ENCODE measurements around the gene ZFP36L2. TPM values are rescaled to one million over a fixed set of nuclear protein-coding genes. Genes with fewer than 3 reads are reported as not detected.

The ZFP36L2 gene
- total RNA-seq, 1 donor from 2014 or later = 98.3 TPM

- TF ChIP-seq CTCF (IDR thresholded peaks at IDR 0.05; ENCODE audit: unreplicated experiment) = no peak
- DNase-seq (ENCODE audit: low spot score in 2 of 2, unreplicated experiment in 2 of 2) = no peak
- no peak overlapping the region for H3K4me3 Mint-ChIP-seq
- H3K9me3 Mint-ChIP-seq = no peaks in the 10 kb centered on the region
- no peaks in the 10 kb centered on the region for H3K27me3 Mint-ChIP-seq (ENCODE audit: low read depth)
- peaks cover 4% of the 10 kb centered on the region for H3K4me1 Mint-ChIP-seq
- H3K27ac Mint-ChIP-seq = peak overlapping the region; percentile 47
- H3K36me3 Mint-ChIP-seq = no peaks in the 10 kb centered on the region
These were observed 42.0 kb downstream of the ZFP36L2 start for GRCh38 chr2:43184339-43184895.

GRCh38 chr2:43183743-43184142 lies 42.7 kb downstream of the ZFP36L2 start:
- H3K27me3 Mint-ChIP-seq (ENCODE audit: low read depth) = no peaks in the 10 kb centered on the region
- no peak overlapping the region for H3K27ac Mint-ChIP-seq
- peaks cover 11% of the 10 kb centered on the region for H3K4me1 Mint-ChIP-seq
- H3K4me3 Mint-ChIP-seq = no peak overlapping the region
- H3K9me3 Mint-ChIP-seq = no peaks in the 10 kb centered on the region
- no peak for DNase-seq (ENCODE audit: low spot score in 2 of 2, unreplicated experiment in 2 of 2)
- TF ChIP-seq CTCF (IDR thresholded peaks at IDR 0.05; ENCODE audit: unreplicated experiment) = no peak
- H3K36me3 Mint-ChIP-seq = no peaks in the 10 kb centered on the region

GRCh38 chr2:43180897-43181296 lies 45.5 kb downstream of the ZFP36L2 start:
- TF ChIP-seq CTCF (IDR thresholded peaks at IDR 0.05; ENCODE audit: unreplicated experiment) = no peak
- Mint-ChIP-seq H3K9me3 (no peaks in the 10 kb centered on the region), H3K27ac (no peak overlapping the region), H3K4me3 (no peak overlapping the region), H3K4me1 (peaks cover 24% of the 10 kb centered on the region), H3K36me3 (no peaks in the 10 kb centered on the region), H3K27me3 (ENCODE audit: low read depth) (no peaks in the 10 kb centered on the region)
- DNase-seq (ENCODE audit: low spot score in 2 of 2, unreplicated experiment in 2 of 2) = no peak

GRCh38 chr2:43179942-43180341 lies 46.5 kb downstream of the ZFP36L2 start:
- DNase-seq (ENCODE audit: low spot score in 2 of 2, unreplicated experiment in 2 of 2) = no peak
- Mint-ChIP-seq H3K4me1 (peaks cover 34% of the 10 kb centered on the region), H3K4me3 (no peak overlapping the region), H3K36me3 (no peaks in the 10 kb centered on the region), H3K27ac (peak overlapping the region; percentile 39), H3K9me3 (no peaks in the 10 kb centered on the region), H3K27me3 (ENCODE audit: low read depth) (no peaks in the 10 kb centered on the region)
- TF ChIP-seq CTCF (IDR thresholded peaks at IDR 0.05; ENCODE audit: unreplicated experiment) = no peak

- Mint-ChIP-seq H3K4me1 (peaks cover 44% of the 10 kb centered on the region), H3K27me3 (ENCODE audit: low read depth) (no peaks in the 10 kb centered on the region), H3K4me3 (no peak overlapping the region), H3K36me3 (no peaks in the 10 kb centered on the region), H3K27ac (peak overlapping the region; percentile 96), H3K9me3 (no peaks in the 10 kb centered on the region)
- peak in 1 of 2 experiments; percentile 53 for DNase-seq (ENCODE audit: low spot score in 2 of 2, unreplicated experiment in 2 of 2)
- TF ChIP-seq CTCF (IDR thresholded peaks at IDR 0.05; ENCODE audit: unreplicated experiment) = no peak
These were observed 47.5 kb downstream of the ZFP36L2 start for GRCh38 chr2:43178602-43179542.

Data from mesothelial cell of epicardium (in vitro differentiated cells).